Measurements from ENCODE around the gene SPIC. TPM values are rescaled to one million over a fixed set of nuclear protein-coding genes. Genes with fewer than 3 reads are reported as not detected.

Gene SPIC
- total and polyA plus RNA-seq, 2 of the 8 experiments (the other 6 are each of a cell fraction or from before 2014, with no cell fraction given) = not detected

- Histone ChIP-seq H3K14ac (ENCODE audit: insufficient read length) (no peak overlapping the region), H2BK20ac (ENCODE audit: low read length) (no peak overlapping the region), H4K8ac (ENCODE audit: extremely low read depth, insufficient read depth, low read length) (no peak overlapping the region), H3K9me3 (ENCODE audit: insufficient read depth in 2 of 2, low read depth in 1 of 2, low read length in 1 of 2) (no peaks in the 10 kb centered on the region), H3K79me1 (ENCODE audit: low read depth, low read length) (no peaks in the 10 kb centered on the region), H4K5ac (ENCODE audit: insufficient read length, low read depth, low read length) (no peak overlapping the region), H2AK5ac (ENCODE audit: low read depth, low read length) (no peak overlapping the region), H3K27me3 (replicated peaks in 1 of 4; ENCODE audit: control insufficient read depth in 3 of 4, extremely low read depth in 1 of 4, insufficient read depth in 3 of 4, low read length in 3 of 4) (no peaks in the 10 kb centered on the region), H4K91ac (replicated peaks; ENCODE audit: insufficient read length, low read length) (no peak overlapping the region), H2BK15ac (ENCODE audit: low read length) (no peak overlapping the region), H2BK120ac (replicated peaks; ENCODE audit: low read depth, low read length) (no peak overlapping the region), H3K36me3 (ENCODE audit: control insufficient read depth in 2 of 4, insufficient read depth in 4 of 4, low read length in 3 of 4) (no peaks in the 10 kb centered on the region), H3K18ac (ENCODE audit: extremely low read depth, low read length) (no peak overlapping the region), H3K4me2 (ENCODE audit: insufficient read depth in 1 of 2, low read depth in 2 of 2, low read length in 2 of 2) (no peak overlapping the region), H3K4ac (replicated peaks; ENCODE audit: insufficient read length, low read depth, low read length) (no peak overlapping the region), H3K23me2 (ENCODE audit: low read depth, low read length) (no peaks in the 10 kb centered on the region), H2BK5ac (ENCODE audit: low read depth, low read length) (no peak overlapping the region), H3K4me3 (ENCODE audit: extremely low read depth in 1 of 4, insufficient read depth in 2 of 4, low read depth in 3 of 4, low read length in 4 of 4) (no peak overlapping the region), H2AFZ (ENCODE audit: low read length) (no peak overlapping the region), H3K79me2 (ENCODE audit: control insufficient read depth in 1 of 2, insufficient read depth in 2 of 2, low read length in 2 of 2) (no peaks in the 10 kb centered on the region), H2BK12ac (ENCODE audit: low read depth, low read length) (no peak overlapping the region), H3K56ac (replicated peaks; ENCODE audit: insufficient read length, low read depth, low read length) (no peak overlapping the region), H4K20me1 (replicated peaks in 1 of 2; ENCODE audit: control insufficient read depth in 1 of 2, insufficient read depth in 2 of 2, low read length in 2 of 2) (no peaks in the 10 kb centered on the region), H3K9ac (replicated peaks in 1 of 4; ENCODE audit: extremely low read depth in 1 of 4, low read depth in 3 of 4, low read length in 3 of 4) (no peak overlapping the region), H3K23ac (ENCODE audit: insufficient read length) (no peak overlapping the region), H3K27ac (ENCODE audit: low read depth, low read length) (no peak overlapping the region), H3K4me1 (replicated peaks in 1 of 4; ENCODE audit: control insufficient read depth in 3 of 4, insufficient read depth in 4 of 4, low read length in 3 of 4) (no peaks in the 10 kb centered on the region)
- 90% methylated on average over 4 of the region's 4 CpGs; no CpG with 5 or more reads in 1 of the 2 experiments for WGBS, 2 experiments (ENCODE audit: extremely low coverage in 1 of 2, insufficient coverage in 1 of 2, insufficient read length in 1 of 2, insufficient replicate concordance in 2 of 2, low coverage in 1 of 2, low lambda C conversion rate in 2 of 2, missing lambda C conversion rate in 1 of 2)
- ChIA-PET CTCF (ENCODE audit: partially characterized antibody) (interaction anchor here (0.8 to 1.1 kb wide), 2 partner anchors 10 to 339 kb away, joined by 3 read pairs; no protein-coding TSS in a partner anchor), POLR2A (ENCODE audit: partially characterized antibody) (no interaction called here)
- FAIRE-seq (no peak), DNase-seq (ENCODE audit: low read depth in 1 of 2, low spot score in 2 of 2) (no peak)
- no peak for TF ChIP-seq CHD2 (IDR thresholded peaks at IDR 0.05; ENCODE audit: low read length)
- no peak for TF ChIP-seq CTBP2 (IDR thresholded peaks at IDR 0.05; ENCODE audit: borderline replicate concordance, insufficient read depth, insufficient read length, low read length)
- TF ChIP-seq SP2 (IDR thresholded peaks at IDR 0.05; ENCODE audit: low read length) = no peak
- no peak for TF ChIP-seq TCF12 (IDR thresholded peaks at IDR 0.05; ENCODE audit: low read depth, low read length)
- TF ChIP-seq FOSL1 (IDR thresholded peaks at IDR 0.05; ENCODE audit: insufficient read depth, low read depth, low read length) = no peak
- no peak for TF ChIP-seq NRF1 (IDR thresholded peaks at IDR 0.05; ENCODE audit: low read depth, low read length)
- TF ChIP-seq GTF2F1 (IDR thresholded peaks at IDR 0.05; ENCODE audit: borderline replicate concordance, low read depth, low read length) = no peak
- no peak for TF ChIP-seq EZH2 (IDR thresholded peaks at IDR 0.05; ENCODE audit: low read depth, low read length, severe bottlenecking)
- no peak for TF ChIP-seq EP300 (IDR thresholded peaks at IDR 0.05; ENCODE audit: borderline replicate concordance in 1 of 2, low read depth in 2 of 2, low read length in 2 of 2)
- TF ChIP-seq RFX5 (IDR thresholded peaks at IDR 0.05; ENCODE audit: borderline replicate concordance, low read depth, low read length) = no peak
- no peak for TF ChIP-seq KDM5A (IDR thresholded peaks at IDR 0.05; ENCODE audit: low read length)
- no peak for TF ChIP-seq ZNF274 (IDR thresholded peaks at IDR 0.05; ENCODE audit: borderline replicate concordance, extremely low read depth, low read length)
- TF ChIP-seq CREB1 (IDR thresholded peaks at IDR 0.05) = no peak
- TF ChIP-seq KDM1A (IDR thresholded peaks at IDR 0.05; ENCODE audit: borderline replicate concordance, low read length) = no peak
- no peak for TF ChIP-seq POU5F1 (IDR thresholded peaks at IDR 0.05; ENCODE audit: low read depth, low read length)
These were observed 26.4 kb downstream of the SPIC start for GRCh38 chr12:101501410-101501995.
